Endothelial cell of umbilical vein (primary cell): ENCODE results near the gene HS6ST2.

Source experiments
- TF ChIP-seq, protein P1 (sequence below): IDR thresholded peaks from 2 replicates; pipeline ENCODE4 v1.6.1; 2011; ENCODE audit not compliant: insufficient read depth, insufficient read length
- TF ChIP-seq, protein P2 (sequence below), 2 donors: IDR thresholded peaks; 1 replicate in 1 of 2; 2 replicates in 1 of 2; pipeline ENCODE4 v1.5.1; 2011; ENCODE audit warnings: low read length in 2 of 2, mild to moderate bottlenecking in 2 of 2, moderate library complexity in 2 of 2, control low read depth in 1 of 2, inconsistent platforms in 1 of 2, low read depth in 1 of 2; ENCODE audit not compliant: insufficient read depth in 1 of 2; ENCODE audit errors: extremely low read depth in 1 of 2

DNA sequence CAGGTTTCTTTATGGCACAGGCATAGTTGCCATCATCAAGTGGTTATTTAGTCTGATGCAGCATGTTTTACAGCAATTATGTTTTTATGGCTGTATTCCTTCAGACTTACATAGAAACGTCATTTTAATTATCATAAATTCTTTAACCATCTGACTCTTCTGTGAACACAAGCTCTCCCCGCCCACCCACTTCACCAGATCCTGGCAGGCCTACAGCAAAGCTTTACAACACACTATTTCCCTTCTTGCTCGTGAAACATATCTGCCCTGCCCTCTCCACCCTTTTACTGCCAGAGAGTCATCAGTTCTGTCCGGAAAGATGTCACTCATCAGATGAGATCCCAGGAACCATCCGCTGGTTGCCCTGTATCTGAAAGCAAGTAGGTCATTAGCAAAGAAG, 120.5 kb downstream of the HS6ST2 start:
- TF ChIP-seq, protein P1, sequence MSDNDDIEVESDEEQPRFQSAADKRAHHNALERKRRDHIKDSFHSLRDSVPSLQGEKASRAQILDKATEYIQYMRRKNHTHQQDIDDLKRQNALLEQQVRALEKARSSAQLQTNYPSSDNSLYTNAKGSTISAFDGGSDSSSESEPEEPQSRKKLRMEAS, result no peak
- TF ChIP-seq, protein P2, sequence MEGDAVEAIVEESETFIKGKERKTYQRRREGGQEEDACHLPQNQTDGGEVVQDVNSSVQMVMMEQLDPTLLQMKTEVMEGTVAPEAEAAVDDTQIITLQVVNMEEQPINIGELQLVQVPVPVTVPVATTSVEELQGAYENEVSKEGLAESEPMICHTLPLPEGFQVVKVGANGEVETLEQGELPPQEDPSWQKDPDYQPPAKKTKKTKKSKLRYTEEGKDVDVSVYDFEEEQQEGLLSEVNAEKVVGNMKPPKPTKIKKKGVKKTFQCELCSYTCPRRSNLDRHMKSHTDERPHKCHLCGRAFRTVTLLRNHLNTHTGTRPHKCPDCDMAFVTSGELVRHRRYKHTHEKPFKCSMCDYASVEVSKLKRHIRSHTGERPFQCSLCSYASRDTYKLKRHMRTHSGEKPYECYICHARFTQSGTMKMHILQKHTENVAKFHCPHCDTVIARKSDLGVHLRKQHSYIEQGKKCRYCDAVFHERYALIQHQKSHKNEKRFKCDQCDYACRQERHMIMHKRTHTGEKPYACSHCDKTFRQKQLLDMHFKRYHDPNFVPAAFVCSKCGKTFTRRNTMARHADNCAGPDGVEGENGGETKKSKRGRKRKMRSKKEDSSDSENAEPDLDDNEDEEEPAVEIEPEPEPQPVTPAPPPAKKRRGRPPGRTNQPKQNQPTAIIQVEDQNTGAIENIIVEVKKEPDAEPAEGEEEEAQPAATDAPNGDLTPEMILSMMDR (IDR thresholded peaks at IDR 0.05; ENCODE audit: extremely low read depth in 1 of 2, insufficient read depth in 1 of 2, low read depth in 1 of 2, low read length in 2 of 2), result no peak
